Chondrocyte (in vitro differentiated cells): ENCODE data around the gene GJC1. TPM values are rescaled to one million over a fixed set of nuclear protein-coding genes. Genes with fewer than 3 reads are reported as not detected.
A peak's percentile ranks its signal among the peaks of the same experiment; 100 is the strongest.
"Not testable (repeated sequence)": the region's sequence is repeated elsewhere in the genome, so short reads cannot be mapped to it uniquely, and the experiment has no call there.

Source experiments
- DNase-seq: peaks from one replicate; pipeline ENCODE4 v3.0.0; 2021; ENCODE audit warnings: mixed read lengths, low spot score
- H3K27ac Mint-ChIP-seq: one replicate; pipeline ENCODE4 v1.8.0; 2021; ENCODE audit warnings: mild to moderate bottlenecking, moderate library complexity, mixed read lengths; ENCODE audit not compliant: unreplicated experiment
- H3K27me3 Mint-ChIP-seq: 2 replicates; pipeline ENCODE4 v1.8.0; 2021; ENCODE audit warnings: low read depth, mixed read lengths
- H3K36me3 Mint-ChIP-seq: 2 replicates; pipeline ENCODE4 v1.8.0; 2021; ENCODE audit warnings: low read depth, mixed read lengths
- H3K4me1 Mint-ChIP-seq: 2 replicates; pipeline ENCODE4 v1.8.0; 2021; ENCODE audit warnings: low read depth, mild to moderate bottlenecking, mixed read lengths
- H3K4me3 Mint-ChIP-seq: one replicate; pipeline ENCODE4 v1.8.0; 2021; ENCODE audit warnings: mild to moderate bottlenecking, moderate library complexity, mixed read lengths; ENCODE audit not compliant: unreplicated experiment
- H3K9me3 Mint-ChIP-seq: 2 replicates; pipeline ENCODE4 v1.8.0; 2021; ENCODE audit warnings: low read depth, mixed read lengths
- total RNA-seq: library from RNA; stranded (reverse); gene quantifications from 3 replicates; pipeline ENCODE4 v1.2.1, GENCODE V29; 2021
- TF ChIP-seq, protein P1 (sequence below): fragments of 200-600 bp; sonication (generic); IDR thresholded peaks from 2 replicates; pipeline ENCODE4 v1.5.0; 2021; ENCODE audit warnings: antibody characterized with exemption, mild to moderate bottlenecking, moderate library complexity

The GJC1 gene
- total RNA-seq, 1 donor from 2014 or later: 50.5 TPM

DNA sequence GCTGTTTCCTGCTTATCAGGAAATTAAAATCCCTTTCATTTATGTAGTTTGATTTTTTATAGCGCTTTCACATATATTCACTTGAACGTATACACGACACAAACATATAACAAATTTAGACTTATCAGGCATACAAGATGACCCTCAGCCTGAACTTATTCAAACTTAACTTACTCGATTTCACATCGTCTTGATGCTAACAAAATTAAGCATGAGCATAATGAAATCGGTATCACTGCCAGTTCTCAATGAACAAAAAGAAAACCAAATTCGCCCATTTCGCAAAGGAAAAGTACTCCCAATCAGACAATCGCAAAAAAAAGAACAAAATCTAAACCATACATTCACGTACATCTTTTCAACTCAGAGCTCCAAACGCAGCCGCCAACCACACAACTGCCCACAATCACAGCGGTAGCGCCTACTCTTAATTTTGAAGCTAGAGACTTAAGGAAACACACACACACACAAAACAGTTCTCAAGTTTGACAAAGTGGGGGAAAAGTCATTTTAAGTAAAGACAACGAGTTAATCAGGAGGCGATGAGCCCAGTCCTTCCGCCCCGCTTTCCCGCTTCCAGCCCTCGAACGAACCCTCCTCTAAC, 1.1 kb downstream of the GJC1 start:
- TF ChIP-seq, protein P1, sequence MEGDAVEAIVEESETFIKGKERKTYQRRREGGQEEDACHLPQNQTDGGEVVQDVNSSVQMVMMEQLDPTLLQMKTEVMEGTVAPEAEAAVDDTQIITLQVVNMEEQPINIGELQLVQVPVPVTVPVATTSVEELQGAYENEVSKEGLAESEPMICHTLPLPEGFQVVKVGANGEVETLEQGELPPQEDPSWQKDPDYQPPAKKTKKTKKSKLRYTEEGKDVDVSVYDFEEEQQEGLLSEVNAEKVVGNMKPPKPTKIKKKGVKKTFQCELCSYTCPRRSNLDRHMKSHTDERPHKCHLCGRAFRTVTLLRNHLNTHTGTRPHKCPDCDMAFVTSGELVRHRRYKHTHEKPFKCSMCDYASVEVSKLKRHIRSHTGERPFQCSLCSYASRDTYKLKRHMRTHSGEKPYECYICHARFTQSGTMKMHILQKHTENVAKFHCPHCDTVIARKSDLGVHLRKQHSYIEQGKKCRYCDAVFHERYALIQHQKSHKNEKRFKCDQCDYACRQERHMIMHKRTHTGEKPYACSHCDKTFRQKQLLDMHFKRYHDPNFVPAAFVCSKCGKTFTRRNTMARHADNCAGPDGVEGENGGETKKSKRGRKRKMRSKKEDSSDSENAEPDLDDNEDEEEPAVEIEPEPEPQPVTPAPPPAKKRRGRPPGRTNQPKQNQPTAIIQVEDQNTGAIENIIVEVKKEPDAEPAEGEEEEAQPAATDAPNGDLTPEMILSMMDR: no peak
- Mint-ChIP-seq H3K27me3 (no peaks in the 10 kb centered on the region), H3K4me1 (peaks cover 29% of the 10 kb centered on the region), H3K4me3 (peak overlapping the region; percentile 88), H3K9me3 (no peaks in the 10 kb centered on the region), H3K36me3 (no peaks in the 10 kb centered on the region), H3K27ac (peak overlapping the region; percentile 79)
- no peak for DNase-seq

DNA sequence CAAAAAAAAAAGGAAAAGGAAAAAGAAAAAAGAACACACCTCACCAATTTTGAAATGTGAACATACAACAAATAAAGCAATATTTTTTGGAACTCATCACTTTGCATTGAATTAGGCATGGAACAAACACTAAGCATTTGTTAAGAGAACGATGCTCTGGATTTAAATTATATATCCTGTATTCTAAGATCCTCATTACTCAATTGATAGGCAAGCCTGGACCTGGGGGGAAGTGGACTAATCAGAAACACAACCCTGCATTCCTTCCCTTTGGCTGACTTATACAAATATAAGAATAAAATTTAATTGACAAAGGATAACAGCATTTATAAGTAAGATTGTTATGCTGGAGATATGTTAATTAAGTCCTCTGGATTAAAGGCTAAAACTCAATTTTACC, 2.2 kb downstream of the GJC1 start:
- TF ChIP-seq, protein P1: no peak
- peak overlapping the region; percentile 47 for H3K4me3 Mint-ChIP-seq
- peak overlapping the region; percentile 41 for H3K27ac Mint-ChIP-seq
- H3K27me3 Mint-ChIP-seq: no peaks in the 10 kb centered on the region
- H3K36me3 Mint-ChIP-seq: no peaks in the 10 kb centered on the region
- no peaks in the 10 kb centered on the region for H3K9me3 Mint-ChIP-seq
- DNase-seq: no peak
- H3K4me1 Mint-ChIP-seq: peaks cover 33% of the 10 kb centered on the region

DNA sequence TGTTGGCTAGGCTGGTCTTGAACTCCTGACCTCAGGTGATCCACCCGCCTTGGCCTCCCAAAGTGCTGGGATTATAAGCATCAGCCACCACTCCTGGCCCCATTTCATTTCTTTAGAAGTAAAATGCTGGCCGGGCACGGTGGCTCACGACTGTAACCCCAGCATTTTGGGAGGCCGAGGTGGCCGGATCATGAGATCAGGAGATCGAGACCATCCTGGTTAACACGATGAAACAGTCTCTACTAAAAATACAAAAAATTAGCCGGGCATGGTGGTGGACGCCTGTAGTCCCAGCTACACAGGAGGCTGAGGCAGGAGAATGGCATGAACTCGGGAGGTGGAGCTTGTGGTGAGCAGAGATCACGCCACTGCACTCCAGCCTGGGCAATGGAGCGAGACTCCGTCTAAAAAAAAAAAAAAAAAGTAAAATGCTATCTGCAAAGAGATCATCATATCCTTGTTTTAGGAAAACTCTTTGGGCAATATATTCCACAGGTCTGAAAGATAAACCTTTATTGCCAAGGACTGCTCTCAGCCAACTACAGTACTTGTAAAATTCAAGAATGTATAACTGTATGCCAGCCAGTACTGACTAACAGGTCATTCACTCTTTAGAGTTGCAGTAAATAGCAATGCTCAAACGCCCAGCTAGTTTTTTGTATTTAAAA, 3.8 kb downstream of the GJC1 start:
- no peak for DNase-seq
- Mint-ChIP-seq H3K4me1 (peaks cover 39% of the 10 kb centered on the region), H3K27ac (no peak overlapping the region), H3K36me3 (no peaks in the 10 kb centered on the region), H3K4me3 (no peak overlapping the region), H3K9me3 (no peaks in the 10 kb centered on the region), H3K27me3 (no peaks in the 10 kb centered on the region)
- TF ChIP-seq, protein P1: no peak

DNA sequence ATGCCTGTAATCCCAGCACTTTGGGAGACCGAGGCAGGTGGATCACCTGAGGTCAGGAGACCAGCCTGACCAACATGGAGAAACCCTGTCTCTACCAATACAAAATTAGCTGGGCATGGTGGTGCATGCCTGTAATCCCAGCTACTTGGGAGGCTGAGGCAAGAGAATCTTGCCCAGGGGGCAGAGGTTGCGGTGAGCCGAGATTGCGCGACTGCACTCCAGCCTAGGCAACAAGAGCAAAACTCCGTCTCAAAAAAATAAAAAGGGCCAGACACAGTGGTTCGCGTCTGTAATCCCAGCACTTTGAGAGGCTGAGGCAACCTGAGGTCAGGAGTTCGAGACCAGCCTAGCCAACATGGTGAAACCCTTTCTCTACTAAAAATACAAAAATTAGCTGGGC, 4.9 kb downstream of the GJC1 start:
- not testable (repeated sequence) for H3K27ac Mint-ChIP-seq, H3K36me3 Mint-ChIP-seq, DNase-seq, H3K4me3 Mint-ChIP-seq, H3K9me3 Mint-ChIP-seq, H3K27me3 Mint-ChIP-seq
- peaks cover 44% of the 10 kb centered on the region for H3K4me1 Mint-ChIP-seq

DNA sequence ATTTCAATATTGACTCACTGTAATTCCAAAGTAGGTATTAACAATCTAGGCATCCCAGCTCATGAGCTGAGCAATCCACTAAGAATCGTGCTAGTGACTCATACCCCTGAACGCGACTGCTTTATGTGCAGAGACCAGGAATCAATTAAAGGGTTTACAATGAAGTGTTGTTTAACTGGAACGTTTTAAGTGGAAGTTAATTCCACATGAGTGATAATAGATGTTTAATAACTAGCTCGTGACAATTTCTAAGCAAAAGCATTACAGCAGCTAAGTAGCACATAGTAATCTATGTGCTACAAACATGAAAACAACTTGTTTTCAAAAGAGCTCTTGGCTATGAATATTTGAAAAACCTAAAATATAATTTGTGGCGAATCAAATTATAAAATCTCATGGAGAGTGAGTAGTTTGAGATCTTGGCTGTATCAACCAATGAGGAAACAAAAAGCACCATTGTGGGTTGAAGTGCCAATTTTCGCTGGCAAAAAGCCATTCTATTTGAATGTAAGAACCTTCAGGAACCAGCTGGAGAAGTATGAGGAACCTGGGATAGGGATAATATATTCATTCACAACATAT, 9.4 kb downstream of the GJC1 start:
- peak overlapping the region; percentile 84 for H3K27ac Mint-ChIP-seq

DNA sequence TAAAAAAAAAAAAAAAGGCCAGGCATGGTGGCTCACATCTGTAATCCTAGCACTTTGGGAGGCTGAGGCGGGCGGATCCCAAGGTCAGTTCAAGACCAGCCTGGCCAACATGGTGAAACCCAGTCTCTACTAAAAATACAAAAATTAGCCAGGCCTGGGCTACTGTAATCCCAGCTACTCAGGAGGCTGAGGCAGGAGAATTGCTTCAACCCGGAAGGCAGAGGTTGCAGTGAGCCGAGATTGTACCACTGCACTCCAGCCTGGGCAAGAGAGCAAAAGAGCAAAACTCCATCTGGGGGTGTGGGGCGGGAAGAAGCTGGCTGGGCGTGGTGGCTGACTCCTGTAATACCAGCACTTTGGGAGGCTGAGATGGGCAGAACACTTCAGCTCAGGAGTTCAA, 11.6 kb downstream of the GJC1 start:
- H3K27me3 Mint-ChIP-seq, H3K27ac Mint-ChIP-seq, H3K9me3 Mint-ChIP-seq, H3K36me3 Mint-ChIP-seq, DNase-seq, H3K4me3 Mint-ChIP-seq: not testable (repeated sequence)
- peaks cover 39% of the 10 kb centered on the region for H3K4me1 Mint-ChIP-seq

More for the DNA sequence above, 9.4 kb downstream of the GJC1 start:
- H3K9me3 Mint-ChIP-seq: no peaks in the 10 kb centered on the region
- DNase-seq: no peak
- TF ChIP-seq, protein P1: no peak
- peaks cover 34% of the 10 kb centered on the region for H3K4me1 Mint-ChIP-seq
- H3K36me3 Mint-ChIP-seq: no peaks in the 10 kb centered on the region
- H3K4me3 Mint-ChIP-seq: peak overlapping the region; percentile 18
- no peaks in the 10 kb centered on the region for H3K27me3 Mint-ChIP-seq
